ENCODE data around the gene THAP7. TPM values are rescaled to one million over a fixed set of nuclear protein-coding genes. Genes with fewer than 3 reads are reported as not detected.

Gene THAP7
- total and polyA plus RNA-seq, 9 of the 15 experiments (the other 6 are each of a cell fraction or from before 2014, with no cell fraction given) = 7.9 to 263 (median 84.1) TPM

DNA sequence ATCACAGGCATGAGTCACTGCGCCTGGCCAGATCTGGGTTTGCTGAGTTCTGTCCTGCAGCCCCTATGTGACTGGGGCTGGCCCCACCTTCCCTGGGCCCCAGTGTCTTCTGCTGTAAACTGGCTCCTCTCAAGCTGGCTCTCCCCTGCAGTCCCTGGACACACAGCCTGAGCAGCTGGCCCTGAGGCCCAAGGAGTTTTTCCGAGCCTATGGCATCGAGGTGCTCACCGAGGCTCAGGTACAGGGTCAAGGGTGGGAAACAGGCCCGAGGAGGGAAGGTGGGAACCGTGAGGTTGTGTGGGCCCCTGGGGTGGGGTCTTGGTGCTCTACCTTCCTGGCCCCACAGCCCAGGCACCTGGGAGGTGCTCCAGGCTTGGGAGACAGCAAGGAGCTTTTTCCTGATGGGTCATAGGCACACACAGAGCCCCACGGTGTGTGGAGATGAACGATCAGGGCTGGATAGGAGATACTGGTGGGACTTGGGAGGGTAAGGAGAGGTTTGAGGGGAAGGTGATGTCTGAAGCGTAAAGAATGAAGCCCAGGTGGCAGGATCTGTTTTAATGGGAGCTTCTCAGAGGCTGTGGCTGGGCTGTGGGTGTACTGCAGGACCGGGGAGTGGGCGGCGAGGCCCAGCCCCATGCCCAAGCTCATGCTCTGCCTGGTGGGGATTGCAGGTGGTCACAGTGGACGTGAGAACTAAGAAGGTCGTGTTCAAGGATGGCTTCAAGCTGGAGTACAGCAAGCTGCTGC is 26.2 kb downstream of the THAP7 start (continued):
- TF ChIP-seq, protein P1, sequence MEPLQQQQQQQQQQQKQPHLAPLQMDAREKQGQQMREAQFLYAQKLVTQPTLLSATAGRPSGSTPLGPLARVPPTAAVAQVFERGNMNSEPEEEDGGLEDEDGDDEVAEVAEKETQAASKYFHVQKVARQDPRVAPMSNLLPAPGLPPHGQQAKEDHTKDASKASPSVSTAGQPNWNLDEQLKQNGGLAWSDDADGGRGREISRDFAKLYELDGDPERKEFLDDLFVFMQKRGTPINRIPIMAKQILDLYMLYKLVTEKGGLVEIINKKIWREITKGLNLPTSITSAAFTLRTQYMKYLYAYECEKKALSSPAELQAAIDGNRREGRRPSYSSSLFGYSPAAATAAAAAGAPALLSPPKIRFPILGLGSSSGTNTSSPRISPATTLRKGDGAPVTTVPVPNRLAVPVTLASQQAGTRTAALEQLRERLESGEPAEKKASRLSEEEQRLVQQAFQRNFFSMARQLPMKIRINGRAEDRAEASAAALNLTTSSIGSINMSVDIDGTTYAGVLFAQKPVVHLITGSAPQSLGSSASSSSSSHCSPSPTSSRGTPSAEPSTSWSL (CRISPR knock-in tag; IDR thresholded peaks at IDR 0.05; ENCODE audit: borderline replicate concordance) = 0 out of 2 replicates have a peak, but pooled peaks have one; percentile 25
- TF ChIP-seq, protein P2, sequence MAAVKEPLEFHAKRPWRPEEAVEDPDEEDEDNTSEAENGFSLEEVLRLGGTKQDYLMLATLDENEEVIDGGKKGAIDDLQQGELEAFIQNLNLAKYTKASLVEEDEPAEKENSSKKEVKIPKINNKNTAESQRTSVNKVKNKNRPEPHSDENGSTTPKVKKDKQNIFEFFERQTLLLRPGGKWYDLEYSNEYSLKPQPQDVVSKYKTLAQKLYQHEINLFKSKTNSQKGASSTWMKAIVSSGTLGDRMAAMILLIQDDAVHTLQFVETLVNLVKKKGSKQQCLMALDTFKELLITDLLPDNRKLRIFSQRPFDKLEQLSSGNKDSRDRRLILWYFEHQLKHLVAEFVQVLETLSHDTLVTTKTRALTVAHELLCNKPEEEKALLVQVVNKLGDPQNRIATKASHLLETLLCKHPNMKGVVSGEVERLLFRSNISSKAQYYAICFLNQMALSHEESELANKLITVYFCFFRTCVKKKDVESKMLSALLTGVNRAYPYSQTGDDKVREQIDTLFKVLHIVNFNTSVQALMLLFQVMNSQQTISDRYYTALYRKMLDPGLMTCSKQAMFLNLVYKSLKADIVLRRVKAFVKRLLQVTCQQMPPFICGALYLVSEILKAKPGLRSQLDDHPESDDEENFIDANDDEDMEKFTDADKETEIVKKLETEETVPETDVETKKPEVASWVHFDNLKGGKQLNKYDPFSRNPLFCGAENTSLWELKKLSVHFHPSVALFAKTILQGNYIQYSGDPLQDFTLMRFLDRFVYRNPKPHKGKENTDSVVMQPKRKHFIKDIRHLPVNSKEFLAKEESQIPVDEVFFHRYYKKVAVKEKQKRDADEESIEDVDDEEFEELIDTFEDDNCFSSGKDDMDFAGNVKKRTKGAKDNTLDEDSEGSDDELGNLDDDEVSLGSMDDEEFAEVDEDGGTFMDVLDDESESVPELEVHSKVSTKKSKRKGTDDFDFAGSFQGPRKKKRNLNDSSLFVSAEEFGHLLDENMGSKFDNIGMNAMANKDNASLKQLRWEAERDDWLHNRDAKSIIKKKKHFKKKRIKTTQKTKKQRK (IDR thresholded peaks at IDR 0.05; ENCODE audit: borderline replicate concordance, low read depth, low read length) = 0 out of 2 replicates have a peak, but pooled peaks have one; percentile 5
- peak; percentile 8 to 88; a peak in 2 of 4 replicates for TF ChIP-seq MCM7 (IDR thresholded peaks at IDR 0.05)
- no peak for TF ChIP-seq ZNF695 (CRISPR knock-in tag; IDR thresholded peaks at IDR 0.05)
- no peak for TF ChIP-seq ZNF124 (CRISPR knock-in tag; IDR thresholded peaks at IDR 0.05)
- TF ChIP-seq SPI1 (IDR thresholded peaks at IDR 0.05; ENCODE audit: borderline replicate concordance, low read depth, low read length) = 0 out of 2 replicates have a peak, but pooled peaks have one; percentile 6
- TF ChIP-seq SOX6 (IDR thresholded peaks at IDR 0.05) = no peak
- TF ChIP-seq, protein P3, sequence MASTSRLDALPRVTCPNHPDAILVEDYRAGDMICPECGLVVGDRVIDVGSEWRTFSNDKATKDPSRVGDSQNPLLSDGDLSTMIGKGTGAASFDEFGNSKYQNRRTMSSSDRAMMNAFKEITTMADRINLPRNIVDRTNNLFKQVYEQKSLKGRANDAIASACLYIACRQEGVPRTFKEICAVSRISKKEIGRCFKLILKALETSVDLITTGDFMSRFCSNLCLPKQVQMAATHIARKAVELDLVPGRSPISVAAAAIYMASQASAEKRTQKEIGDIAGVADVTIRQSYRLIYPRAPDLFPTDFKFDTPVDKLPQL (IDR thresholded peaks at IDR 0.05; ENCODE audit: extremely low read depth, insufficient read length) = no peak
- TF ChIP-seq, protein P4, sequence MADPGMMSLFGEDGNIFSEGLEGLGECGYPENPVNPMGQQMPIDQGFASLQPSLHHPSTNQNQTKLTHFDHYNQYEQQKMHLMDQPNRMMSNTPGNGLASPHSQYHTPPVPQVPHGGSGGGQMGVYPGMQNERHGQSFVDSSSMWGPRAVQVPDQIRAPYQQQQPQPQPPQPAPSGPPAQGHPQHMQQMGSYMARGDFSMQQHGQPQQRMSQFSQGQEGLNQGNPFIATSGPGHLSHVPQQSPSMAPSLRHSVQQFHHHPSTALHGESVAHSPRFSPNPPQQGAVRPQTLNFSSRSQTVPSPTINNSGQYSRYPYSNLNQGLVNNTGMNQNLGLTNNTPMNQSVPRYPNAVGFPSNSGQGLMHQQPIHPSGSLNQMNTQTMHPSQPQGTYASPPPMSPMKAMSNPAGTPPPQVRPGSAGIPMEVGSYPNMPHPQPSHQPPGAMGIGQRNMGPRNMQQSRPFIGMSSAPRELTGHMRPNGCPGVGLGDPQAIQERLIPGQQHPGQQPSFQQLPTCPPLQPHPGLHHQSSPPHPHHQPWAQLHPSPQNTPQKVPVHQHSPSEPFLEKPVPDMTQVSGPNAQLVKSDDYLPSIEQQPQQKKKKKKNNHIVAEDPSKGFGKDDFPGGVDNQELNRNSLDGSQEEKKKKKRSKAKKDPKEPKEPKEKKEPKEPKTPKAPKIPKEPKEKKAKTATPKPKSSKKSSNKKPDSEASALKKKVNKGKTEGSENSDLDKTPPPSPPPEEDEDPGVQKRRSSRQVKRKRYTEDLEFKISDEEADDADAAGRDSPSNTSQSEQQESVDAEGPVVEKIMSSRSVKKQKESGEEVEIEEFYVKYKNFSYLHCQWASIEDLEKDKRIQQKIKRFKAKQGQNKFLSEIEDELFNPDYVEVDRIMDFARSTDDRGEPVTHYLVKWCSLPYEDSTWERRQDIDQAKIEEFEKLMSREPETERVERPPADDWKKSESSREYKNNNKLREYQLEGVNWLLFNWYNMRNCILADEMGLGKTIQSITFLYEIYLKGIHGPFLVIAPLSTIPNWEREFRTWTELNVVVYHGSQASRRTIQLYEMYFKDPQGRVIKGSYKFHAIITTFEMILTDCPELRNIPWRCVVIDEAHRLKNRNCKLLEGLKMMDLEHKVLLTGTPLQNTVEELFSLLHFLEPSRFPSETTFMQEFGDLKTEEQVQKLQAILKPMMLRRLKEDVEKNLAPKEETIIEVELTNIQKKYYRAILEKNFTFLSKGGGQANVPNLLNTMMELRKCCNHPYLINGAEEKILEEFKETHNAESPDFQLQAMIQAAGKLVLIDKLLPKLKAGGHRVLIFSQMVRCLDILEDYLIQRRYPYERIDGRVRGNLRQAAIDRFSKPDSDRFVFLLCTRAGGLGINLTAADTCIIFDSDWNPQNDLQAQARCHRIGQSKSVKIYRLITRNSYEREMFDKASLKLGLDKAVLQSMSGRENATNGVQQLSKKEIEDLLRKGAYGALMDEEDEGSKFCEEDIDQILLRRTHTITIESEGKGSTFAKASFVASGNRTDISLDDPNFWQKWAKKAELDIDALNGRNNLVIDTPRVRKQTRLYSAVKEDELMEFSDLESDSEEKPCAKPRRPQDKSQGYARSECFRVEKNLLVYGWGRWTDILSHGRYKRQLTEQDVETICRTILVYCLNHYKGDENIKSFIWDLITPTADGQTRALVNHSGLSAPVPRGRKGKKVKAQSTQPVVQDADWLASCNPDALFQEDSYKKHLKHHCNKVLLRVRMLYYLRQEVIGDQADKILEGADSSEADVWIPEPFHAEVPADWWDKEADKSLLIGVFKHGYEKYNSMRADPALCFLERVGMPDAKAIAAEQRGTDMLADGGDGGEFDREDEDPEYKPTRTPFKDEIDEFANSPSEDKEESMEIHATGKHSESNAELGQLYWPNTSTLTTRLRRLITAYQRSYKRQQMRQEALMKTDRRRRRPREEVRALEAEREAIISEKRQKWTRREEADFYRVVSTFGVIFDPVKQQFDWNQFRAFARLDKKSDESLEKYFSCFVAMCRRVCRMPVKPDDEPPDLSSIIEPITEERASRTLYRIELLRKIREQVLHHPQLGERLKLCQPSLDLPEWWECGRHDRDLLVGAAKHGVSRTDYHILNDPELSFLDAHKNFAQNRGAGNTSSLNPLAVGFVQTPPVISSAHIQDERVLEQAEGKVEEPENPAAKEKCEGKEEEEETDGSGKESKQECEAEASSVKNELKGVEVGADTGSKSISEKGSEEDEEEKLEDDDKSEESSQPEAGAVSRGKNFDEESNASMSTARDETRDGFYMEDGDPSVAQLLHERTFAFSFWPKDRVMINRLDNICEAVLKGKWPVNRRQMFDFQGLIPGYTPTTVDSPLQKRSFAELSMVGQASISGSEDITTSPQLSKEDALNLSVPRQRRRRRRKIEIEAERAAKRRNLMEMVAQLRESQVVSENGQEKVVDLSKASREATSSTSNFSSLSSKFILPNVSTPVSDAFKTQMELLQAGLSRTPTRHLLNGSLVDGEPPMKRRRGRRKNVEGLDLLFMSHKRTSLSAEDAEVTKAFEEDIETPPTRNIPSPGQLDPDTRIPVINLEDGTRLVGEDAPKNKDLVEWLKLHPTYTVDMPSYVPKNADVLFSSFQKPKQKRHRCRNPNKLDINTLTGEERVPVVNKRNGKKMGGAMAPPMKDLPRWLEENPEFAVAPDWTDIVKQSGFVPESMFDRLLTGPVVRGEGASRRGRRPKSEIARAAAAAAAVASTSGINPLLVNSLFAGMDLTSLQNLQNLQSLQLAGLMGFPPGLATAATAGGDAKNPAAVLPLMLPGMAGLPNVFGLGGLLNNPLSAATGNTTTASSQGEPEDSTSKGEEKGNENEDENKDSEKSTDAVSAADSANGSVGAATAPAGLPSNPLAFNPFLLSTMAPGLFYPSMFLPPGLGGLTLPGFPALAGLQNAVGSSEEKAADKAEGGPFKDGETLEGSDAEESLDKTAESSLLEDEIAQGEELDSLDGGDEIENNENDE (IDR thresholded peaks at IDR 0.05; ENCODE audit: low read depth, low read length) = peak; percentile 38
